Neural progenitor cell (in vitro differentiated cells): ENCODE data around the gene HSPA2. TPM values are rescaled to one million over a fixed set of nuclear protein-coding genes. Genes with fewer than 3 reads are reported as not detected.

Experiments used
- DNase-seq: peaks from one replicate; pipeline ENCODE4 v3.0.0-alpha.2; 2016; ENCODE audit warnings: low spot score
- H2AFZ ChIP-seq: fragments of 200-600 bp; sonication (generic); replicated peaks from 2 replicates; pipeline ENCODE4 v1.6.1; 2016; ENCODE audit warnings: antibody characterized with exemption
- H3F3A ChIP-seq: fragments of 200-600 bp; sonication (generic); 2 replicates; pipeline ENCODE4 v1.6.1; 2016; ENCODE audit warnings: antibody characterized with exemption, low read depth
- H3K27ac ChIP-seq: fragments of 200-600 bp; sonication (generic); 2 replicates; pipeline ENCODE4 v1.5.1; 2016; ENCODE audit warnings: mild to moderate bottlenecking
- H3K27me3 ChIP-seq: fragments of 200-600 bp; sonication (generic); 2 replicates; pipeline ENCODE4 v1.6.1; 2016; ENCODE audit warnings: mild to moderate bottlenecking, moderate library complexity
- H3K36me3 ChIP-seq: fragments of 200-600 bp; sonication (generic); 2 replicates; pipeline ENCODE4 v1.5.1; 2016
- H3K4me1 ChIP-seq: fragments of 200-600 bp; sonication (generic); 2 replicates; pipeline ENCODE4 v1.6.1; 2016; ENCODE audit warnings: mixed run types
- H3K4me2 ChIP-seq: fragments of 200-600 bp; sonication (generic); 2 replicates; pipeline ENCODE4 v1.6.1; 2016
- H3K4me3 ChIP-seq: fragments of 200-600 bp; sonication (generic); 2 replicates; pipeline ENCODE4 v1.5.1; 2016
- H3K79me2 ChIP-seq: fragments of 200-600 bp; sonication (generic); 2 replicates; pipeline ENCODE4 v1.6.1; 2016; ENCODE audit warnings: low read depth
- H3K9ac ChIP-seq: fragments of 200-600 bp; sonication (generic); 2 replicates; pipeline ENCODE4 v1.6.1; 2016
- H3K9me3 ChIP-seq: fragments of 200-600 bp; sonication (generic); 2 replicates; pipeline ENCODE4 v1.5.1; 2016; ENCODE audit warnings: low read depth
- H4K20me1 ChIP-seq: fragments of 200-600 bp; sonication (generic); 2 replicates; pipeline ENCODE4 v1.6.1; 2016; ENCODE audit warnings: low read depth
- H3K27ac Mint-ChIP-seq: 3 replicates; pipeline ENCODE4 v1.8.0; 2021; ENCODE audit warnings: mixed read lengths
- H3K27me3 Mint-ChIP-seq: 2 replicates; pipeline ENCODE4 v1.8.0; 2022; ENCODE audit warnings: low read depth, mild to moderate bottlenecking, inconsistent platforms, moderate library complexity, mixed read lengths; ENCODE audit not compliant: insufficient read depth
- H3K36me3 Mint-ChIP-seq: 3 replicates; pipeline ENCODE4 v1.8.0; 2021; ENCODE audit warnings: mixed read lengths
- H3K4me1 Mint-ChIP-seq: 3 replicates; pipeline ENCODE4 v1.8.0; 2021; ENCODE audit warnings: mixed read lengths
- H3K4me3 Mint-ChIP-seq: 3 replicates; pipeline ENCODE4 v1.8.0; 2021; ENCODE audit warnings: mild to moderate bottlenecking, moderate library complexity, mixed read lengths
- H3K9me3 Mint-ChIP-seq: 3 replicates; pipeline ENCODE4 v1.8.0; 2020; ENCODE audit warnings: mixed read lengths
- CTCF ChIP-seq: fragments of 200-600 bp; sonication (generic); IDR thresholded peaks from 2 replicates; pipeline ENCODE4 v1.5.1; 2017; ENCODE audit warnings: antibody characterized with exemption, mild to moderate bottlenecking
- EZH2 ChIP-seq: fragments of 200-600 bp; sonication (generic); IDR thresholded peaks from 2 replicates; pipeline ENCODE4 v1.6.1; 2017; ENCODE audit warnings: antibody characterized with exemption, mild to moderate bottlenecking, moderate library complexity
- EZH2phosphoT487 ChIP-seq: fragments of 200-600 bp; sonication (generic); IDR thresholded peaks from 2 replicates; pipeline ENCODE4 v1.6.1; 2017; ENCODE audit warnings: antibody characterized with exemption
- total RNA-seq: library from RNA; depleted of rRNA; stranded (reverse); fragments of >200 nt; gene quantifications from 2 replicates; pipeline ENCODE4 v1.2.3, GENCODE V29; 2015; ENCODE audit warnings: low replicate concordance

The HSPA2 gene
- total RNA-seq, 1 donor from 2014 or later, result 5.5 TPM

DNA sequence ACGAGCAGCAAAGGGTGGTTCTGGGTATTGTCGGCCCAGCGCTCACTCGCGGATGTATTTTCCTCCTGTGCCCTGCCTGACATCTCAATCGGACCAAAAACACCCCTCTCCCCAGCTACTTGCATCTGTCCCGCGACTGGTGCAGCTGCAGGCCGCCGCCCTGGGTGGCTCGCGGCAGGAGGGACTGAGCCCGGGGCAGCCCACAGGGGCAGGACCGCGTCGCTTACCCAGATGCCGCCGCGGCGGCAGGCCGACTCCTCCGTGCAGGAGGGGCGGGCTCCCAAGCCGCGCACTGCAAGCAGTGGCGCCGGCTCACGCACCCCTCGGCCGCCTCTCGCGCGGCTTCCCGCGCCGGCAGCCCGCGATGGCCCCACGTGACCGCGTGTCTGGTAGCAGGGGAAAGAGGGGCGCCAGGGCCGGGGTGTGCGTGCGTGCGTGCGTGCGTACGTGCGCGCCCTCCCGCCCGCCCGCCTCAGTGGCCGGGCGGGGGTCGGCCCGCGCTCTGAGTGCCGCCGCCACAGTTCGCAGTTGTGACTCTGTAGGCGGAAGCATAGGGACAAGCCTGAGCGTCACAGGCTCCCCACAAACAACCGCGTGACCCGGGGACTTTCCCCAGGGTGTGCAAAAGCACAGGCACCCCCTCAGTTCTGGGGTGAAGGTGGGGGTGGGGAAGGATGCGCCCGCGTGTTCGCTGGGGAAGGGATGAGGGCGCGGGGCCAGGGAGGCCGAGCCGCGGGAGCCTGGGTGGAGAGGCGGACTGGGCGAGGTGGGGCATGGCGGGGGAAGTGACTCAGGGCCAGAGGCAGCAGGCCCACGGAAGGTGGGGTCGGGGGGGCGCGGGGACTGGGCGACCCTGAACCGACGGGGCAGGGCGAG is 36.9 kb upstream of the HSPA2 start, which contains the start of gene ZBTB25:
ZBTB25 (minus strand) TSS at position 405 of the 876 bp plus-strand sequence. CDS start 13,305 bp downstream, outside the sequence.
- no peaks in the 10 kb centered on the region for H3K9me3 ChIP-seq
- H3K27me3 ChIP-seq, result no peaks in the 10 kb centered on the region
- peak within 1 kb of the TSS; percentile 99 for H3K27ac ChIP-seq
- peaks cover 2% of the 10 kb centered on the region for H3K27me3 Mint-ChIP-seq
- TF ChIP-seq CTCF (no peak), EZH2 (no peak), EZH2phosphoT487 (no peak)
- peak within 1 kb of the TSS; percentile 94 for H3K4me3 Mint-ChIP-seq
- H3K79me2 ChIP-seq, result peaks cover 84% of the 10 kb centered on the region
- H3K4me1 Mint-ChIP-seq, result peaks cover 36% of the 10 kb centered on the region
- peak within 1 kb of the TSS; percentile 85 for H3K9ac ChIP-seq
- peaks cover 33% of the 10 kb centered on the region for H3K4me1 ChIP-seq
- H3K4me2 ChIP-seq, result peak within 1 kb of the TSS; percentile 89
- H3K4me3 ChIP-seq, result peak within 1 kb of the TSS; percentile 80
- H3K9me3 Mint-ChIP-seq, result no peaks in the 10 kb centered on the region
- peaks cover 5% of the 10 kb centered on the region for H3K36me3 Mint-ChIP-seq
- peaks cover 31% of the 10 kb centered on the region for H3F3A ChIP-seq
- peaks cover 29% of the 10 kb centered on the region for H4K20me1 ChIP-seq
- peak within 1 kb of the TSS; percentile 98 for H3K27ac Mint-ChIP-seq
- DNase-seq, result peak; percentile 96
- H3K36me3 ChIP-seq, result no peaks in the 10 kb centered on the region
- peak within 1 kb of the TSS; percentile 64 for H2AFZ ChIP-seq

- Histone ChIP-seq H3K79me2 (peaks cover 84% of the 10 kb centered on the region), H3K4me2 (peak within 1 kb of the TSS; percentile 89), H3K27ac (peak within 1 kb of the TSS; percentile 99), H3K4me1 (peaks cover 36% of the 10 kb centered on the region), H3F3A (peaks cover 31% of the 10 kb centered on the region), H3K36me3 (no peaks in the 10 kb centered on the region), H3K27me3 (no peaks in the 10 kb centered on the region), H3K9ac (peak within 1 kb of the TSS; percentile 85), H4K20me1 (peaks cover 32% of the 10 kb centered on the region), H3K4me3 (peak within 1 kb of the TSS; percentile 80), H2AFZ (peak within 1 kb of the TSS; percentile 72), H3K9me3 (no peaks in the 10 kb centered on the region)
- Mint-ChIP-seq H3K27ac (peak within 1 kb of the TSS; percentile 98), H3K4me3 (peak within 1 kb of the TSS; percentile 94), H3K9me3 (no peaks in the 10 kb centered on the region), H3K27me3 (peaks cover 2% of the 10 kb centered on the region), H3K36me3 (peaks cover 2% of the 10 kb centered on the region), H3K4me1 (peaks cover 40% of the 10 kb centered on the region)
- peak; percentile 94 for DNase-seq
- TF ChIP-seq EZH2 (no peak), CTCF (peak; percentile 3)
These were observed 36.1 kb upstream of the HSPA2 start, which contains the start of gene ZBTB1 for GRCh38 chr14:64504310-64504896. Gene ZBTB1 (plus strand): TSS chr14:64504770. CDS start chr14:64521505, 16,735 bp downstream.

GRCh38 chr14:64504897-64505794 is 35.4 kb upstream of the HSPA2 start:
- Histone ChIP-seq H3K4me3 (peak overlapping the region; percentile 80), H3K79me2 (peaks cover 83% of the 10 kb centered on the region), H2AFZ (peak overlapping the region; percentile 72), H3F3A (peaks cover 34% of the 10 kb centered on the region), H4K20me1 (peaks cover 35% of the 10 kb centered on the region), H3K9ac (peak overlapping the region; percentile 85), H3K27ac (peak overlapping the region; percentile 99), H3K27me3 (no peaks in the 10 kb centered on the region), H3K4me1 (peaks cover 36% of the 10 kb centered on the region), H3K4me2 (peak overlapping the region; percentile 89), H3K9me3 (no peaks in the 10 kb centered on the region), H3K36me3 (no peaks in the 10 kb centered on the region)
- H3K4me3 Mint-ChIP-seq, result peak overlapping the region; percentile 89
- H3K4me1 Mint-ChIP-seq, result peaks cover 40% of the 10 kb centered on the region
- no peaks in the 10 kb centered on the region for H3K9me3 Mint-ChIP-seq
- peaks cover 2% of the 10 kb centered on the region for H3K36me3 Mint-ChIP-seq
- H3K27me3 Mint-ChIP-seq, result peaks cover 2% of the 10 kb centered on the region
- H3K27ac Mint-ChIP-seq, result peak overlapping the region; percentile 98
- peak; percentile 94 for DNase-seq
- TF ChIP-seq EZH2phosphoT487 (no peak), EZH2 (no peak), CTCF (no peak)
